OCI-LY1 (cell line): Measurements from ENCODE around the gene MKRN2.

ENCODE experiments used
- CTCF ChIP-seq: fragments of 200-600 bp; sonication (generic), shearing (Covaris generic); IDR thresholded peaks from 2 replicates; pipeline ENCODE4 v1.5.1; 2017; ENCODE audit warnings: mild to moderate bottlenecking, antibody characterized with exemption, low read length, moderate library complexity, mixed read lengths
- EZH2 ChIP-seq: fragments of 200-600 bp; sonication (generic), shearing (Covaris generic); IDR thresholded peaks from 2 replicates; pipeline ENCODE4 v1.8.0; 2017; ENCODE audit warnings: borderline replicate concordance, mixed run types, mild to moderate bottlenecking, antibody characterized with exemption, low read length, moderate library complexity, mixed read lengths

DNA sequence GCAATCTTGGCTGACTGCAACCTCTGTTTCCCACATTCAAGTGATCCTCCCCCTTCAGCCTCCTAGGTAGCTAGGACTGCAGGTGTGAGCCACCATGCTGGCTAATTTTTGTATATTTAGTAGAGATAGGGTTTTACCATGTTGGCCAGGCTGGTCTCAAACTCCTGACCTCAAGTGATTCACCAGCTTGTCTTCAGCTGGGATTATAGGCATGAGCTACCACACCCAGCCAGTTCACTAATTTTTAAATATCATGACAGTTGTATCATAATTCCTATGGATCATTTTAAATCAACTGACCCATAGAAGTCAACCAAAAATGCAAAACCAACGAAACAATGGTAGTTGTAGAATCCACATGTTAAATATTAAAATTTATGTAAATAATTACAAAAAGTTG lies 71.9 kb downstream of the MKRN2 start:
- TF ChIP-seq CTCF: no peak
- no peak for TF ChIP-seq EZH2
